Measurements from ENCODE around the gene SETX.

- no peak for TF ChIP-seq CTCF (conservative IDR thresholded peaks at IDR 0.05; ENCODE audit: low read length)
- no peak for TF ChIP-seq EZH2phosphoT487 (IDR thresholded peaks at IDR 0.05; ENCODE audit: borderline replicate concordance, low read depth, low read length)
These were observed 59.6 kb downstream of the SETX start for GRCh38 chr9:132295181-132295580.

All from OCI-LY7 (cell line).